Keratinocyte (primary cell): ENCODE data around the gene NAA40. TPM values are rescaled to one million over a fixed set of nuclear protein-coding genes. Genes with fewer than 3 reads are reported as not detected.

Source experiments
- DNase-seq: peaks from one replicate; pipeline ENCODE4 v3.0.0-alpha.2; 2011; ENCODE audit warnings: low read depth, missing footprints, low spot score
- FAIRE-seq: peaks from 2 replicates; lab custom pipeline; 2011; peaks lifted over from hg19 to GRCh38; lab: Jason Lieb, UNC
- H2AFZ ChIP-seq: 2 replicates; pipeline ENCODE4 v1.6.0; 2012; ENCODE audit warnings: low read length, control low read depth, inconsistent platforms; ENCODE audit not compliant: control insufficient read depth
- H3K27ac ChIP-seq: 2 replicates; pipeline ENCODE4 v1.5.1; 2011; ENCODE audit warnings: low read length; ENCODE audit not compliant: control insufficient read depth, insufficient read depth
- H3K27me3 ChIP-seq: 3 replicates; pipeline ENCODE4 v1.6.0; 2011; ENCODE audit warnings: low read length; ENCODE audit not compliant: control insufficient read depth, insufficient read depth; ENCODE audit errors: extremely low read depth
- H3K36me3 ChIP-seq, 2 experiments: 2 replicates in 1 of 2; 3 replicates in 1 of 2; pipeline ENCODE4 v1.5.1; 2011; ENCODE audit warnings: low read length in 2 of 2, mild to moderate bottlenecking in 1 of 2; ENCODE audit not compliant: control insufficient read depth in 2 of 2, insufficient read depth in 2 of 2; ENCODE audit errors: extremely low read depth in 1 of 2
- H3K4me1 ChIP-seq: 3 replicates; pipeline ENCODE4 v1.5.1; 2011; ENCODE audit warnings: low read length; ENCODE audit not compliant: control insufficient read depth, insufficient read depth; ENCODE audit errors: extremely low read depth
- H3K4me2 ChIP-seq: 3 replicates; pipeline ENCODE4 v1.6.0; 2011; ENCODE audit warnings: low read depth, low read length; ENCODE audit not compliant: control insufficient read depth, insufficient read depth; ENCODE audit errors: extremely low read depth
- H3K4me3 ChIP-seq, 3 experiments: fragments of 200-600 bp in 1 of 3; sonication (generic) in 1 of 3; 2 replicates in 2 of 3; 3 replicates in 1 of 3; pipeline ENCODE4 v1.5.1; 2011 to 2016; ENCODE audit warnings: low read length in 3 of 3, mild to moderate bottlenecking in 3 of 3, control low read depth in 2 of 3, inconsistent platforms in 1 of 3, low read depth in 1 of 3, mixed read lengths in 1 of 3, mixed run types in 1 of 3, moderate library complexity in 1 of 3; ENCODE audit not compliant: control insufficient read depth in 2 of 3, insufficient read depth in 2 of 3; ENCODE audit errors: extremely low read depth in 1 of 3
- H3K79me2 ChIP-seq: 2 replicates; pipeline ENCODE4 v1.6.0; 2012; ENCODE audit warnings: low read length; ENCODE audit not compliant: control insufficient read depth, insufficient read depth
- H3K9ac ChIP-seq: 3 replicates; pipeline ENCODE4 v1.6.0; 2011; ENCODE audit warnings: low read length; ENCODE audit not compliant: control insufficient read depth, insufficient read depth; ENCODE audit errors: extremely low read depth
- H3K9me1 ChIP-seq: 3 replicates; pipeline ENCODE4 v1.6.0; 2011; ENCODE audit warnings: low read length; ENCODE audit not compliant: control insufficient read depth, insufficient read depth; ENCODE audit errors: extremely low read depth
- H3K9me3 ChIP-seq: 2 replicates; pipeline ENCODE4 v1.5.1; 2012; ENCODE audit warnings: low read depth, low read length; ENCODE audit not compliant: control insufficient read depth
- H4K20me1 ChIP-seq: 3 replicates; pipeline ENCODE4 v1.6.0; 2011; ENCODE audit warnings: low read length; ENCODE audit not compliant: control insufficient read depth, insufficient read depth; ENCODE audit errors: extremely low read depth
- CTCF ChIP-seq, 3 experiments: IDR thresholded peaks in 1 of 3; conservative IDR thresholded peaks in 1 of 3; optimal IDR thresholded peaks in 1 of 3; 2 replicates in 2 of 3; 3 replicates in 1 of 3; pipeline versions ENCODE3 to v1.5.1; 2011; ENCODE audit warnings: low read length in 3 of 3, mild to moderate bottlenecking in 3 of 3, moderate library complexity in 2 of 3, control low read depth in 1 of 3, inconsistent platforms in 1 of 3; ENCODE audit not compliant: insufficient read depth in 2 of 3; ENCODE audit errors: extremely low read depth in 1 of 3
- EZH2 ChIP-seq: IDR thresholded peaks from one replicate; pipeline ENCODE4 v1.6.1; 2012; ENCODE audit warnings: inconsistent platforms, mild to moderate bottlenecking, low read length, moderate library complexity
- dilution Hi-C: fragments of 300-500 bp; cut with MboI; formaldehyde crosslinking; loops from one replicate; pipeline ENCODE4 v1.7.0; 2020; ENCODE audit warnings: low sequenced_read_pairs; ENCODE audit not compliant: extremely low pct_ligation_motif_present
- polyA plus RNA-seq, 5 experiments: library from polyadenylated mRNA; depleted of rRNA in 3 of 5; stranded (reverse) in 3 of 5; stranded (forward) in 1 of 5; unstranded in 1 of 5; fragments of >200 nt; gene quantifications; 1 replicate in 1 of 5; 2 replicates in 3 of 5; 3 replicates in 1 of 5; pipeline versions ENCODE4 v1.2.1 to v1.2.3, GENCODE V29; 2011 to 2012; ENCODE audit warnings: missing spikeins in 2 of 5, low read depth in 1 of 5, low replicate concordance in 1 of 5

NAA40 gene
- polyA plus RNA-seq, 1 donor (not counting 4 experiments of a cell fraction or from before 2014, with no cell fraction given), result 13.5 TPM

- no peak for FAIRE-seq
- Histone ChIP-seq H3K9ac (peak within 1 kb of the TSS; percentile 9), H3K36me3 (no peaks in the 10 kb centered on the region), H3K27me3 (peaks cover 9% of the 10 kb centered on the region), H3K4me1 (peaks cover 9% of the 10 kb centered on the region), H3K27ac (no peak within 1 kb of the TSS), H2AFZ (peak within 1 kb of the TSS; percentile 74), H3K4me2 (peak within 1 kb of the TSS; percentile 91), H4K20me1 (no peaks in the 10 kb centered on the region), H3K9me1 (no peaks in the 10 kb centered on the region), H3K9me3 (no peaks in the 10 kb centered on the region), H3K4me3 (peak within 1 kb of the TSS; percentile 37 to 61 (median 57)), H3K79me2 (no peaks in the 10 kb centered on the region)
- no peak for DNase-seq
- TF ChIP-seq CTCF (optimal IDR thresholded peaks at IDR 0.05 in 1 of 3, IDR thresholded peaks at IDR 0.05 in 1 of 3, conservative IDR thresholded peaks at IDR 0.05 in 1 of 3; ENCODE audit: extremely low read depth in 1 of 3, insufficient read depth in 2 of 3, low read length in 3 of 3) (no peak), EZH2 (no peak)
- dilution Hi-C loops, result no loop called here
These were observed 21.7 kb upstream of the NAA40 start, which contains the start of gene RCOR2 for GRCh38 chr11:63916837-63917691. TSS of gene RCOR2 (minus strand) at chr11:63917164. CDS start at chr11:63916456, 708 bp downstream.

GRCh38 chr11:63917692-63918506, 20.9 kb upstream of the NAA40 start:
- FAIRE-seq, result no peak

More at GRCh38 chr11:63917692-63918506, 20.9 kb upstream of the NAA40 start:
- H3K4me3 ChIP-seq, result peak overlapping the region; percentile 23 to 61 (median 57)
- H3K36me3 ChIP-seq, result no peaks in the 10 kb centered on the region
- H3K9me3 ChIP-seq, result no peaks in the 10 kb centered on the region
- H3K27me3 ChIP-seq, result peaks cover 9% of the 10 kb centered on the region
- peak overlapping the region; percentile 91 for H3K4me2 ChIP-seq
- H3K9ac ChIP-seq, result no peak overlapping the region
- TF ChIP-seq CTCF (optimal IDR thresholded peaks at IDR 0.05 in 1 of 3, IDR thresholded peaks at IDR 0.05 in 1 of 3, conservative IDR thresholded peaks at IDR 0.05 in 1 of 3; ENCODE audit: extremely low read depth in 1 of 3, insufficient read depth in 2 of 3, low read length in 3 of 3), result no peak
- no peak for TF ChIP-seq EZH2
- dilution Hi-C loops, result no loop called here
- H3K9me1 ChIP-seq, result no peaks in the 10 kb centered on the region
- DNase-seq, result no peak
- peaks cover 9% of the 10 kb centered on the region for H3K4me1 ChIP-seq
- H3K27ac ChIP-seq, result no peak overlapping the region
- peak overlapping the region; percentile 74 for H2AFZ ChIP-seq
- H3K79me2 ChIP-seq, result no peaks in the 10 kb centered on the region
- H4K20me1 ChIP-seq, result no peaks in the 10 kb centered on the region
